Right lung (tissue), 5 donors: ENCODE data around the gene ACOT11. TPM values are rescaled to one million over a fixed set of nuclear protein-coding genes. Genes with fewer than 3 reads are reported as not detected.
"Not testable (repeated sequence)": the region's sequence is repeated elsewhere in the genome, so short reads cannot be mapped to it uniquely, and the experiment has no call there.

ENCODE experiments used
- DNase-seq, 2 donors: peaks; one replicate each; pipeline ENCODE4 v3.0.0-alpha.2; 2013
- polyA plus RNA-seq, 5 donors: library from polyadenylated mRNA; unstranded; fragments of 120-200 nt; gene quantifications; one replicate each; pipeline versions ENCODE4 v1.2.1 to v1.2.3, GENCODE V29; 2013; ENCODE audit warnings: inconsistent platforms in 1 of 5, low replicate concordance in 1 of 5; ENCODE audit not compliant: insufficient read length in 5 of 5, insufficient read depth in 1 of 5

ACOT11 gene
- polyA plus RNA-seq, 5 donors, result 8.6 to 15.1 (median 9.9) TPM

- no peak for DNase-seq
Measured at GRCh38 chr1:54607821-54608565, 60.0 kb downstream of the ACOT11 start.

GRCh38 chr1:54608566-54609230 is 60.7 kb downstream of the ACOT11 start:
- DNase-seq, result no peak

- DNase-seq, result no peak
Measured at GRCh38 chr1:54609301-54609921, 61.4 kb downstream of the ACOT11 start.

GRCh38 chr1:54610048-54610447 is 62.0 kb downstream of the ACOT11 start:
- DNase-seq, result no peak

GRCh38 chr1:54610601-54611580 is 62.9 kb downstream of the ACOT11 start:
- no peak for DNase-seq

- no peak for DNase-seq
Measured at GRCh38 chr1:54611621-54612020, 63.6 kb downstream of the ACOT11 start.

GRCh38 chr1:54614024-54614423 is 66.0 kb downstream of the ACOT11 start:
- no peak for DNase-seq

- DNase-seq, result no peak
Measured at GRCh38 chr1:54614563-54614962, 66.5 kb downstream of the ACOT11 start.

- DNase-seq, result no peak
Measured at GRCh38 chr1:54615531-54616279, 67.7 kb downstream of the ACOT11 start.

- DNase-seq, result no peak
Measured at GRCh38 chr1:54619749-54620148, 71.7 kb downstream of the ACOT11 start.

GRCh38 chr1:54623216-54624007 is 75.4 kb downstream of the ACOT11 start, which contains the start of gene FAM151A:
Gene FAM151A, minus strand, starts transcription at chr1:54623525. Its CDS starts 130 bp downstream, at chr1:54623395.
- DNase-seq, result no peak

- no peak for DNase-seq
Measured at GRCh38 chr1:54624466-54625464, 76.7 kb downstream of the ACOT11 start.

- no peak for DNase-seq
Measured at GRCh38 chr1:54627196-54627595, 79.2 kb downstream of the ACOT11 start.

- not testable (repeated sequence) for DNase-seq
Measured at GRCh38 chr1:54635804-54636203, 87.8 kb downstream of the ACOT11 start.

- not testable (repeated sequence) for DNase-seq
Measured at GRCh38 chr1:54636461-54637446, 88.7 kb downstream of the ACOT11 start.

- DNase-seq, result no peak
Measured at GRCh38 chr1:54640361-54640760, 92.3 kb downstream of the ACOT11 start.
